Omental fat pad (tissue), 4 donors: ENCODE measurements around the gene TAS2R41. TPM values are rescaled to one million over a fixed set of nuclear protein-coding genes. Genes with fewer than 3 reads are reported as not detected.
"Not testable (repeated sequence)": the region's sequence is repeated elsewhere in the genome, so short reads cannot be mapped to it uniquely, and the experiment has no call there.

Experiments
- ATAC-seq: fragments of 150-250 bp; one replicate; pipeline ENCODE4 v1.9.1; 2016; ENCODE audit warnings: mild to moderate bottlenecking, moderate library complexity; ENCODE audit not compliant: low FRiP score
- DNase-seq: peaks from one replicate; pipeline ENCODE4 v3.0.0-alpha.2; 2019; ENCODE audit warnings: low spot score
- total RNA-seq, 4 donors: library from RNA; depleted of rRNA; stranded (reverse); fragments of >200 nt; gene quantifications; one replicate each; pipeline ENCODE4 v1.1.0, GENCODE V29; 2016
- TF ChIP-seq, protein P1 (sequence below), 3 donors: fragments of 450-650 bp; IDR thresholded peaks; one replicate each; pipeline ENCODE4 v1.5.1; 2016 to 2017; ENCODE audit warnings: antibody characterized with exemption in 3 of 3, mild to moderate bottlenecking in 3 of 3, moderate library complexity in 2 of 3

TAS2R41 gene
- total RNA-seq, 4 donors from 2014 or later, result not detected

GRCh38 chr7:143514487-143514886 is 36.8 kb downstream of the TAS2R41 start:
- ATAC-seq (no peak), DNase-seq (no peak)
- TF ChIP-seq, protein P1, sequence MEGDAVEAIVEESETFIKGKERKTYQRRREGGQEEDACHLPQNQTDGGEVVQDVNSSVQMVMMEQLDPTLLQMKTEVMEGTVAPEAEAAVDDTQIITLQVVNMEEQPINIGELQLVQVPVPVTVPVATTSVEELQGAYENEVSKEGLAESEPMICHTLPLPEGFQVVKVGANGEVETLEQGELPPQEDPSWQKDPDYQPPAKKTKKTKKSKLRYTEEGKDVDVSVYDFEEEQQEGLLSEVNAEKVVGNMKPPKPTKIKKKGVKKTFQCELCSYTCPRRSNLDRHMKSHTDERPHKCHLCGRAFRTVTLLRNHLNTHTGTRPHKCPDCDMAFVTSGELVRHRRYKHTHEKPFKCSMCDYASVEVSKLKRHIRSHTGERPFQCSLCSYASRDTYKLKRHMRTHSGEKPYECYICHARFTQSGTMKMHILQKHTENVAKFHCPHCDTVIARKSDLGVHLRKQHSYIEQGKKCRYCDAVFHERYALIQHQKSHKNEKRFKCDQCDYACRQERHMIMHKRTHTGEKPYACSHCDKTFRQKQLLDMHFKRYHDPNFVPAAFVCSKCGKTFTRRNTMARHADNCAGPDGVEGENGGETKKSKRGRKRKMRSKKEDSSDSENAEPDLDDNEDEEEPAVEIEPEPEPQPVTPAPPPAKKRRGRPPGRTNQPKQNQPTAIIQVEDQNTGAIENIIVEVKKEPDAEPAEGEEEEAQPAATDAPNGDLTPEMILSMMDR (IDR thresholded peaks at IDR 0.05), result no peak

DNA sequence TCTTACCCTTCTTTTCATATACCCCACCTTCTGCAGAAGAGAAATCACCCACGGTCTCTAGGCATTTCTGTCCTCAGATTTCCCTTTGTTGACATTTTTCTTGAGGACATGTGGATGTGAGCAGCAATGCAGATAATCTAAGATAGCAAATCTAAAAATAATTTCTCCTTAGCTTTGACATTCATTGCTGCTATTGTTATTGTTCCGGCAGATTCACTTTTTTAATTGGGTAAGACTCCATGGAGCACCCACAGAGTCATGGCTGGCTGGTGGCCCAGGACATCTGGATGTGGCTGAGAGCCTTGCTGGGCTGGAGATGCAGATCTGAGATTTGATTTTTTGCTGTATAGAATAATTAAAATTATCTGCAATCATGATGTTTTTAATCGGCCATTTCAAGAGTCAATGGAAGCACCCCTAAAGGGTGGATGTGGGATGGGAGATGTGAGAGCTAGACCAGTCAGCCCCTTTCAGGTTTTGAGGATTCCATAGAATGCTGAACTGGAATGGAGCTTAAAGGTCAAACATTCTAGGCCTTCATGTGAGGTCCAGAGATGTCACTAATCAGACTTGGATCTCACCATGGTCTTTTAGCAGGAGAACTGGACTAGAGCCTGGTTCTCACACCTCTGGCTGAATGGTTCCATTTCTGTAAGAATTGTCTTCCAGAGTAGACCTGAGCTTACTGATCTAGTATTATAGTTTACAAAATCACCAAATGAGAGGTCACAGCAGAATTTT is 37.5 kb downstream of the TAS2R41 start:
- TF ChIP-seq, protein P1 (IDR thresholded peaks at IDR 0.05), result no peak
- ATAC-seq (no peak), DNase-seq (no peak)

DNA sequence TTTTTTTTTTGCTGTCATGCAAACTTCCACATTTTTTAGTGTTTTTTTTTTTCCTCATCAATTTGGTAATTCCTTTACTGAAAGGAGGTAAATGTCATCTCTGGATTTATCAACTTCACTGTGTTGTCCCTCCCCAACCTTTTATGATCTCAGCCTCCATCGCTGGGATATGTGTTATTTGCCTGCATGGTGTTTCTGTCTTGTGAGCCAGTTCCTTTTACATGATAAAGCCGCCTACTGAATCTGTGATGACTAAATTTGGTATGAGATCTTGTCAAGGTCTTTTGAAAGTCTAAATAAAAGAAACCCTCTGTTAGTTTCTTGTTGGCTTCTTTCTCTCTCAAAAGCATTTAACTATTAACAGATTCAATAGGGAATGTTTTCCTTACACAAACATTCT is 39.3 kb downstream of the TAS2R41 start:
- TF ChIP-seq, protein P1 (IDR thresholded peaks at IDR 0.05), result no peak
- DNase-seq, result no peak
- ATAC-seq, result no peak

DNA sequence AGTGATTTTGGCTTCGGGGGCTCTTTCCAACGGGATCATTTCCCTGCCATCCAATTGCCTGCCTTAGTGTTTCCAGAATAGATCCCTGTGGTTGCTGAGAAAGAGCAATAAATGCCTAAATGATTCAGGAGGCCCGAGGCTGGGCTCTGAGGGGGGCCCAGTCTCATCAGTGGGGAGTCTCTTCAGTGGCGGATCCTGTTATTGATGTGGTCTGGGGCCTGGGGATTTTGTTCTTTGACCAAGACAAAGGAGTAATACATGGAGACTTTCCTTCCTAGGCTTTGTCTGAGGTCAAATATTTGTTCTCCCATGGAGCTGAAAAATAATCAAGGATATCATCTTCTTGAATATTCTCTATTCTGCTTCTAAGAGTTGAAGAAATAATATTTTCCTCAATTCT is 40.8 kb downstream of the TAS2R41 start:
- TF ChIP-seq, protein P1 (IDR thresholded peaks at IDR 0.05), result no peak
- DNase-seq, result no peak
- no peak for ATAC-seq

GRCh38 chr7:143518941-143519340 is 41.3 kb downstream of the TAS2R41 start:
- DNase-seq (no peak), ATAC-seq (no peak)
- TF ChIP-seq, protein P1 (IDR thresholded peaks at IDR 0.05), result no peak

GRCh38 chr7:143519411-143520131 is 41.9 kb downstream of the TAS2R41 start:
- ATAC-seq (no peak), DNase-seq (no peak)
- TF ChIP-seq, protein P1 (IDR thresholded peaks at IDR 0.05), result no peak

GRCh38 chr7:143522309-143522916 is 44.7 kb downstream of the TAS2R41 start:
- not testable (repeated sequence) for DNase-seq
- ATAC-seq, result peak; percentile 76
